Cerebellar cortex (tissue), 1 donor: ENCODE results near the gene PALM3.
A peak's percentile ranks its signal among the peaks of the same experiment; 100 is the strongest.
"Not testable (repeated sequence)": the region's sequence is repeated elsewhere in the genome, so short reads cannot be mapped to it uniquely, and the experiment has no call there.

Experiments used
- DNase-seq: peaks from one replicate; pipeline ENCODE4 v3.0.0-alpha.2; 2015; ENCODE audit warnings: low spot score

The PALM3 gene

DNA sequence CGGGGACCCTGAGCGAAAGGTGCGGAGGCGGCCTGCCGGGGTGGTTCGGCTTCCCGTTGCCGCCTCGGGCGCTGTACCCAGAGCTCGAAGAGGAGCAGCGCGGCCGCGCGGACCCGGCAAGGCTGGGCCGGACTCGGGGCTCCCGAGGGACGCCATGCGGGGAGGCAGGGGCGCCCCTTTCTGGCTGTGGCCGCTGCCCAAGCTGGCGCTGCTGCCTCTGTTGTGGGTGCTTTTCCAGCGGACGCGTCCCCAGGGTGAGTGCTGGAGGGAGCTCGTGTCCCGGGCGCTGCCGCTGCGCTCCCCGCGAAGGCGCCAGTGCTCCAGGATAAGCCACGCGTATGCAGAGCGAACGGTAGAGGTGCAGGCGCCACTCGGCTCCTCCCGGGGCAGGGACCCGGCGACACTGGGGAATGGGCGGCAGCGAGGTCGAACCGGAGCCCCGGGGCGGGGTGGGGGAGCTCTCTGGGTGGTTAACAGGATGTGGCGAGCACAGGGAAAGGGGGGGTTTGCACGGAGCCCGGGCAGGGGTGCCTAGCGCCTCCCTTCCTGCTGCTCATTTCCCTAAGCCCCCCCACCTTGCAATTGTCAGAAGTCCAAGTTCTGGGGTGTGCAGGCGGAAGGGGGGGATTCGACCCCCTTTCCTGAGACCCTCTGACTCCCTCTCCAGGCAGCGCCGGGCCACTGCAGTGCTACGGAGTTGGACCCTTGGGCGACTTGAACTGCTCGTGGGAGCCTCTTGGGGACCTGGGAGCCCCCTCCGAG is 30.0 kb downstream of the PALM3 start, which contains the start of gene IL27RA:
Gene IL27RA, plus strand, starts transcription at position 44 of the 762 bp plus-strand sequence. Its CDS starts 111 bp downstream, at position 155.
- DNase-seq = peak; percentile 70

DNA sequence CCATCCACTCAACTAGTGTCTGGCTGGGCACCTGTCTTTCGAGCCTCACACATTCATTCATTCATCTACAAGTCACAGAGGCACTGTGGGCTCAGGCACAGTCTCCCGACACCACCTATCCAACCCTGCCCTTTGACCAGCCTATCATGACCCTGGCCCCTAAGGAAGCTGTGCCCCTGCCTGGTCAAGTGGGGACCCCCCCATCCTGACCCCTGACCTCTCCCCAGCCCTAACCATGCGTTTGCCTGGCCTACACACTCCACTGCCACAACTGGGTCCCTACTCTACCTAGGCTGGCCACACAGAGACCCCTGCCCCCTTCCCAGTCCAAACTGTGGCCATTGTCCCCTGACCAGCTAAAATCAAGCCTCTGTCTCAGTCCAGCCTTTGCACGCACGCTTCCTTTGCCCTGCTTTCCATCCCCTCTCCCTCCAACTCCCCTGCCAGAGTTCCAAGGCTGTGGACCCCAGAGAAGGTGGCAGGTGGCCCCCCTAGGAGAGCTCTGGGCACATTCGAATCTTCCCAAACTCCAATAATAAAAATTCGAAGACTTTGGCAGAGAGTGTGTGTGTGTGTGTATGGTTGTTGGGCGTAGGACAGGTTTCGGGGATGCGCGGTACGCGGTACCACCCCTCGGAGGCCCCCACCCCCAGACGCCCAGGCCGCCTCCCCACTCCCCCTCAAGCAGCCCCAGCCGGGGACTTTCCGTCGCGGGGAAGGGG is 30.7 kb downstream of the PALM3 start:
- DNase-seq = no peak

DNA sequence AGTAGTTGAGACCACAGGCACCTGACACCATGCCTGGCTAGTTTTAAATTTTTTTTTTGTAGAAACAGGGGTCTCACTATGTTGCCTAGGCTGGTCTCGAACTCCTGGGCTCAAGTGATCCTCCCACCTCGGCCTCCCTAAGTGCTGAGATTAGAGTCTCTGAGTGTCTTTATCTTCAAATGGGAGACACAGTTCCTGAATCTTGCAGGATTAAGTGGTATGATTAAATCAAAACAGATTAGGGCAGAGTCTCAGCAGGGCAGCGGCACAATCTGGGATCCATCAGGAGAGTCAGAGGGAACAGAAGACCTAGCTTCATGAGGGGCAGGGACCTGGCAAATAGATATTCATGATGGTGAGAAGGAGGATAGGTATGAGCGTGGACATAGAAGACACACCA is 33.0 kb downstream of the PALM3 start:
- DNase-seq = no peak

GRCh38 chr19:14027856-14028450 is 33.9 kb downstream of the PALM3 start, which contains the start of gene RLN3:
Gene RLN3 (plus strand): TSS chr19:14028148. CDS start chr19:14028205, 57 bp downstream.
- DNase-seq = no peak

- DNase-seq = not testable (repeated sequence)
These were observed 35.2 kb downstream of the PALM3 start for GRCh38 chr19:14026652-14027192.

GRCh38 chr19:14023404-14024235 is 38.3 kb downstream of the PALM3 start:
- DNase-seq = peak; percentile 57

DNA sequence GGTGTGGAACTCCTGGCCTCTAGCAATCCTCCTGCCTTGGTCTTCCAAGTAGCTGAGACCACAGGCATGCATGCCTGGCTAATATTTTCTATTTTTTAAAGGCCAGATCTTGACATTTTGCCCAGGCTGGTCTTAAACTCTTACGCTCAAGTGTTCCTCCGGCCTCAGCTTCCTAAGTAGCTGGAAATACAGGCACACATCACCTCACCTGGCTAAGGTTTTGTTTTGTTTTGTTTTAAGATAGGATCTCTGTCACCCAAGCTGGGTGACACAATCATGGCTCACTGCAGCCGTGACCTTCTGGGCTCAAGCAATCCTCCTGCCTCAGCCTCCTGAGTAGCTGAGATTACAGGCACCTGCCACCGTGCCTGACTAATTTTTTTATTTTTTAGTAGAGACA is 39.4 kb downstream of the PALM3 start:
- no peak for DNase-seq

- DNase-seq = peak; percentile 42
These were observed 40.4 kb downstream of the PALM3 start for GRCh38 chr19:14021474-14021873.

- DNase-seq = not testable (repeated sequence)
These were observed 42.1 kb downstream of the PALM3 start for GRCh38 chr19:14019739-14020138.

- no peak for DNase-seq
These were observed 42.8 kb downstream of the PALM3 start for GRCh38 chr19:14019100-14019499.

GRCh38 chr19:14015524-14016035 is 46.3 kb downstream of the PALM3 start:
- DNase-seq = no peak

DNA sequence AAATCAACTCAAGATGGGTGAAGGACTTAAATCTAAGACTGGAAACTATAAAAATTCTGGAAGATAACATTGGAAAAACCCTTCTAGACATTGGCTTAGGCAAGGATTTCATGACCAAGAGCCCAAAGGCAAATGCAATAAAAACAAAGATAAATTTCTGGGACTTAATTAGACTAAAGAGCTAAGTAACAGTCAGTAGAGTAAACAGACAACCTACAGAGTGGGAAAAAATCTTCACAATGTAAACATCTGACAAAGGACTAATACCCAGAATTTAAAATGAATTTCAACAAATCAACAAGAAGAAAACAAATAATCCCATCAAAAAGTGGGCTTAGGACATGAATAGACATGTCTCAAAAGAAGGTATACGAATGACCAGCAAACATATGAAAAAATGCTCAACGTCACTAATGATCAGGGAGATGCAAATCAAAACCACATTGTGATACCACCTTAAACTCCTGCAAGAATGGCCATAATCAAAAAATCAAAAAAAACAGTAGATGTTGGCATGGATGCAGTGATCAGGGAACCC is 49.4 kb downstream of the PALM3 start:
- DNase-seq = no peak

GRCh38 chr19:14006766-14007562 is 54.9 kb downstream of the PALM3 start:
- no peak for DNase-seq

DNA sequence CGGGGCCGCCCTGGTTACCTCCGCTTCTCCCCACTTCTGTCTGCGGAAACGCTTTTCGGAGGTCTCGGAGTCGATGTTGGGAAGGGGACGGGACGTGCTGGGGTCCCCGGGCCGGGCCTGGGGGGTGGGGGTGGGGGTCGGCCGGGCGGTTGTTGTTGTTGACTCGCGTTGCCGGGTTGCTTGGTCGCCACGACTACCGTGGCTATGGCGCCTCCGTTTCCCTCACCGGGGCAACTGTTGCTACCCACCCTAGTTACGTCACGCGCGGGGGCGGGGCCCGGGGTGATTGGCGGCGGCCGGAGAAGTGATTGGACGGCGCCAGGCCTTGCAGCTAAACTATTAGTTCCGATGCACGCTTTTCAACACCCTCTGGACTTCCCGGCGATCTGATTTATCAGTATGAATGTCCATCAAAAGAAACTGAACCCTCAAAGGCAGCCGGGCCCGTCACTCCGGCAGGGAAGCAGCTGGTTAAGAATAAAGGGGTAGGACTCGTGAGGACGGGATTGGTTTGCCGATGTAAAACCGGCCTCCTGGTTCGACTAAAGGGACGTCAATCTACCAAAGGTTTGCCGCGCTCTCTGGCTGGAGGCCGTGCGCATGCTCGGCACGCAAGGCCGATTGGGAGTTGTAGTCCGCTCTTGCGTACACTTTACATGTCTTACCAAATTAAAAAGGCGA is 55.7 kb downstream of the PALM3 start, which contains the start of gene RFX1:
Gene RFX1, minus strand, starts transcription at position 236 of the 681 bp plus-strand sequence. CDS start 12,477 bp downstream, outside the sequence.
- peak; percentile 100 for DNase-seq

- DNase-seq = peak; percentile 82
These were observed 56.4 kb downstream of the PALM3 start for GRCh38 chr19:14005349-14006084.

DNA sequence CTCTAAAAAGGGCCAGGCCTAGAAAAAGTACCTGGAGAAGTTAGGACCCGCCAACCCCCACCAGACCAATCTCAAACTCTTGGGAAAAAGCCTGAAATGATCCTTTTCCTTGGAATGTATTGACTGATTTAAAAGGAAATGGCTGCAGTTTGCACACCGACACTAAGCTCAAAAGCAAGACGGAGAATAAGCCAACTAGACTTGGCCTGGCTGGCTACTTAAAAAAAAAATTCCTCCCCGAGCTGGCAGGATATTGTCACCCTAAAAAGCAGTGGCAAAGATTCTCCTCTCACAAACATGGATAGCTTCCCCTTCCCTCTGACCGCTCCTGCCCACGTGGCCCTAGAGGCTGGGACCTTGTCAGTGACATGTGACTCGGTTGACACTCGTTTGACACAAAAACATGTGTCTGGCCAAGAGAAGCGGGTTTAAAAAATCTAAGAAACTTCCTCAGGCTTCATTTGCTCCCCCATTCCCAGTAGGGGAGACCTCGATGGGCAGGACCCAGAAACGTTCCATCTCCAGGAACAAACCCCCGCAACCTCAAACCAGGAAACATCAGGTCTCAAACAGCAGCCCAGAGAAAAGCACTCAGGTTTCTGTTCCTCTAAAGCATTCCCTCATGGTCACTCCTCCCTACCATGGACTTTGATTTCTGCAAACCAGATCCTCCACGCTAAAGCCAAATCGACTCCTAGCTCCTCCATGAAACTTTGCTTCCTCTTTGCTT is 57.1 kb downstream of the PALM3 start:
- DNase-seq = peak; percentile 54
